ENCODE data around the gene SLC6A3. TPM values are rescaled to one million over a fixed set of nuclear protein-coding genes. Genes with fewer than 3 reads are reported as not detected.

SLC6A3 gene
- total RNA-seq, 2 donors from 2014 or later = not detected

GRCh38 chr5:1401536-1402138 is 43.6 kb downstream of the SLC6A3 start:
- Histone ChIP-seq H3K36me3 (no peaks in the 10 kb centered on the region), H3K9me3 (no peaks in the 10 kb centered on the region), H3K27me3 (no peaks in the 10 kb centered on the region), H3K4me3 (no peak overlapping the region), H3K4me1 (no peaks in the 10 kb centered on the region), H3K9ac (ENCODE audit: low read depth in 2 of 2, low read length in 2 of 2) (no peak overlapping the region), H3K27ac (no peak overlapping the region)
- TF ChIP-seq CTCF (IDR thresholded peaks at IDR 0.05) = no peak
- DNase-seq = no peak
- intact Hi-C loops (cut with DNase I) = no loop called here

- intact Hi-C loops (cut with DNase I) = no loop called here
- Histone ChIP-seq H3K27ac (no peak overlapping the region), H3K4me3 (no peak overlapping the region), H3K4me1 (no peaks in the 10 kb centered on the region), H3K36me3 (no peaks in the 10 kb centered on the region), H3K9ac (ENCODE audit: low read depth in 2 of 2, low read length in 2 of 2) (no peak overlapping the region), H3K9me3 (no peaks in the 10 kb centered on the region), H3K27me3 (no peaks in the 10 kb centered on the region)
- no peak for DNase-seq
- no peak for TF ChIP-seq CTCF (IDR thresholded peaks at IDR 0.05)
Observed at GRCh38 chr5:1400936-1401335, 44.3 kb downstream of the SLC6A3 start.

GRCh38 chr5:1400211-1400855 is 44.9 kb downstream of the SLC6A3 start:
- Histone ChIP-seq H3K27ac (no peak overlapping the region), H3K9ac (ENCODE audit: low read depth in 2 of 2, low read length in 2 of 2) (no peak overlapping the region), H3K36me3 (no peaks in the 10 kb centered on the region), H3K9me3 (no peaks in the 10 kb centered on the region), H3K4me3 (no peak overlapping the region), H3K27me3 (no peaks in the 10 kb centered on the region), H3K4me1 (no peaks in the 10 kb centered on the region)
- TF ChIP-seq CTCF (IDR thresholded peaks at IDR 0.05) = no peak
- no peak for DNase-seq
- intact Hi-C loops (cut with DNase I) = no loop called here

- intact Hi-C loops (cut with DNase I) = no loop called here
- DNase-seq = no peak
- H3K4me1 ChIP-seq = no peaks in the 10 kb centered on the region
- no peaks in the 10 kb centered on the region for H3K27me3 ChIP-seq
- H3K9ac ChIP-seq (ENCODE audit: low read depth in 2 of 2, low read length in 2 of 2) = no peak overlapping the region
- TF ChIP-seq CTCF (IDR thresholded peaks at IDR 0.05) = no peak
- no peak overlapping the region for H3K4me3 ChIP-seq
- no peaks in the 10 kb centered on the region for H3K36me3 ChIP-seq
- H3K27ac ChIP-seq = no peak overlapping the region
- no peaks in the 10 kb centered on the region for H3K9me3 ChIP-seq
Observed at GRCh38 chr5:1399737-1400136, 45.5 kb downstream of the SLC6A3 start.

- Histone ChIP-seq H3K36me3 (no peaks in the 10 kb centered on the region), H3K27me3 (no peaks in the 10 kb centered on the region), H3K9me3 (no peaks in the 10 kb centered on the region), H3K27ac (no peak overlapping the region), H3K4me1 (no peaks in the 10 kb centered on the region), H3K9ac (ENCODE audit: low read depth in 2 of 2, low read length in 2 of 2) (no peak overlapping the region), H3K4me3 (no peak overlapping the region)
- no peak for TF ChIP-seq CTCF (IDR thresholded peaks at IDR 0.05)
- no peak for DNase-seq
- intact Hi-C loops (cut with DNase I) = no loop called here
Observed at GRCh38 chr5:1396293-1396816, 48.9 kb downstream of the SLC6A3 start.
